HUES48 (cell line): ENCODE data around the gene FOXK1.
A peak's percentile ranks its signal among the peaks of the same experiment; 100 is the strongest.
"Not testable (repeated sequence)": the region's sequence is repeated elsewhere in the genome, so short reads cannot be mapped to it uniquely, and the experiment has no call there.

Experiments
- H3K27ac ChIP-seq: one replicate; pipeline ENCODE4 v1.7.0; 2013; ENCODE audit warnings: low read depth, low read length, inconsistent platforms
- H3K27me3 ChIP-seq: 2 replicates; pipeline ENCODE4 v1.6.1; 2013; ENCODE audit warnings: mild to moderate bottlenecking, low read length; ENCODE audit not compliant: control insufficient read depth, insufficient read depth
- H3K36me3 ChIP-seq: 2 replicates; pipeline ENCODE4 v1.6.1; 2013; ENCODE audit warnings: low read length; ENCODE audit not compliant: control insufficient read depth, insufficient read depth
- H3K4me1 ChIP-seq: 2 replicates; pipeline ENCODE4 v1.6.1; 2013; ENCODE audit warnings: mild to moderate bottlenecking, low read length; ENCODE audit not compliant: control insufficient read depth, insufficient read depth
- H3K4me3 ChIP-seq: 2 replicates; pipeline ENCODE4 v1.5.1; 2013; ENCODE audit warnings: mild to moderate bottlenecking, low read depth, low read length
- H3K9ac ChIP-seq: 2 replicates; pipeline ENCODE4 v1.6.1; 2013; ENCODE audit warnings: mild to moderate bottlenecking, low read depth, low read length, moderate library complexity
- H3K9me3 ChIP-seq: 2 replicates; pipeline ENCODE4 v1.6.1; 2013; ENCODE audit warnings: low read length; ENCODE audit not compliant: control insufficient read depth, insufficient read depth

FOXK1 gene

GRCh38 chr7:4681886-4682620, at the start of gene FOXK1:
Gene FOXK1, plus strand, starts transcription at chr7:4682295. Its CDS starts 14 bp downstream, at chr7:4682309.
- H3K27me3 ChIP-seq, result peaks cover 35% of the 10 kb centered on the region
- no peaks in the 10 kb centered on the region for H3K36me3 ChIP-seq
- H3K4me3 ChIP-seq, result peak within 1 kb of the TSS; percentile 77
- peaks cover 4% of the 10 kb centered on the region for H3K9me3 ChIP-seq
- peaks cover 8% of the 10 kb centered on the region; the same call in 1 of the 2 replicates for H3K4me1 ChIP-seq
- H3K27ac ChIP-seq, result no peak within 1 kb of the TSS
- peak within 1 kb of the TSS; percentile 44; the same call in 1 of the 2 replicates for H3K9ac ChIP-seq

- no peak overlapping the region for H3K27ac ChIP-seq
- no peaks in the 10 kb centered on the region for H3K9me3 ChIP-seq
- no peak overlapping the region for H3K9ac ChIP-seq
- no peak overlapping the region for H3K4me3 ChIP-seq
- peaks cover 24% of the 10 kb centered on the region for H3K27me3 ChIP-seq
- no peaks in the 10 kb centered on the region for H3K36me3 ChIP-seq
- no peaks in the 10 kb centered on the region for H3K4me1 ChIP-seq
These were observed 49.1 kb upstream of the FOXK1 start for GRCh38 chr7:4633012-4633411.

- no peaks in the 10 kb centered on the region for H3K36me3 ChIP-seq
- H3K9ac ChIP-seq, result no peak overlapping the region
- H3K9me3 ChIP-seq, result no peaks in the 10 kb centered on the region
- H3K27ac ChIP-seq, result no peak overlapping the region
- H3K27me3 ChIP-seq, result peaks cover 24% of the 10 kb centered on the region
- H3K4me3 ChIP-seq, result no peak overlapping the region
- H3K4me1 ChIP-seq, result no peaks in the 10 kb centered on the region
These were observed 47.9 kb upstream of the FOXK1 start for GRCh38 chr7:4634166-4634565.

- no peaks in the 10 kb centered on the region; the same call in 1 of the 2 replicates for H3K9me3 ChIP-seq
- H3K27ac ChIP-seq, result no peak overlapping the region
- H3K4me3 ChIP-seq, result no peak overlapping the region
- H3K36me3 ChIP-seq, result no peaks in the 10 kb centered on the region
- no peaks in the 10 kb centered on the region for H3K4me1 ChIP-seq
- H3K9ac ChIP-seq, result no peak overlapping the region
- peaks cover 4% of the 10 kb centered on the region; the same call in 1 of the 2 replicates for H3K27me3 ChIP-seq
These were observed 43.1 kb upstream of the FOXK1 start for GRCh38 chr7:4638781-4639575.

GRCh38 chr7:4641091-4641666, 40.9 kb upstream of the FOXK1 start:
- Histone ChIP-seq H3K27ac (no peak overlapping the region), H3K36me3 (no peaks in the 10 kb centered on the region), H3K27me3 (peaks cover 4% of the 10 kb centered on the region; the same call in 1 of the 2 replicates), H3K9ac (no peak overlapping the region), H3K4me1 (no peaks in the 10 kb centered on the region), H3K9me3 (no peaks in the 10 kb centered on the region; the same call in 1 of the 2 replicates), H3K4me3 (peak overlapping the region; percentile 63)

GRCh38 chr7:4641667-4642467, 40.2 kb upstream of the FOXK1 start:
- Histone ChIP-seq H3K27me3 (peaks cover 4% of the 10 kb centered on the region; the same call in 1 of the 2 replicates), H3K4me3 (peak overlapping the region; percentile 63), H3K27ac (peak overlapping the region; percentile 94), H3K9me3 (no peaks in the 10 kb centered on the region; the same call in 1 of the 2 replicates), H3K9ac (peak overlapping the region; percentile 89), H3K36me3 (no peaks in the 10 kb centered on the region), H3K4me1 (no peaks in the 10 kb centered on the region)

GRCh38 chr7:4642468-4643203, 39.5 kb upstream of the FOXK1 start:
- H3K27me3 ChIP-seq, result peaks cover 4% of the 10 kb centered on the region; the same call in 1 of the 2 replicates
- H3K4me3 ChIP-seq, result peak overlapping the region; percentile 63
- no peaks in the 10 kb centered on the region; the same call in 1 of the 2 replicates for H3K9me3 ChIP-seq
- no peaks in the 10 kb centered on the region for H3K4me1 ChIP-seq
- H3K36me3 ChIP-seq, result no peaks in the 10 kb centered on the region
- H3K27ac ChIP-seq, result peak overlapping the region; percentile 94
- peak overlapping the region; percentile 89 for H3K9ac ChIP-seq

GRCh38 chr7:4643204-4643471, 39.0 kb upstream of the FOXK1 start:
- not testable (repeated sequence) for H3K4me1 ChIP-seq, H3K4me3 ChIP-seq, H3K9ac ChIP-seq, H3K9me3 ChIP-seq, H3K27ac ChIP-seq, H3K27me3 ChIP-seq, H3K36me3 ChIP-seq

GRCh38 chr7:4645246-4645645, 36.8 kb upstream of the FOXK1 start:
- H3K4me3 ChIP-seq, result no peak overlapping the region
- no peak overlapping the region for H3K27ac ChIP-seq
- H3K4me1 ChIP-seq, result no peaks in the 10 kb centered on the region
- H3K9ac ChIP-seq, result no peak overlapping the region
- H3K27me3 ChIP-seq, result peaks cover 4% of the 10 kb centered on the region; the same call in 1 of the 2 replicates
- H3K36me3 ChIP-seq, result no peaks in the 10 kb centered on the region
- H3K9me3 ChIP-seq, result no peaks in the 10 kb centered on the region; the same call in 1 of the 2 replicates

- Histone ChIP-seq H3K27ac (no peak overlapping the region), H3K27me3 (no peaks in the 10 kb centered on the region), H3K4me3 (no peak overlapping the region), H3K4me1 (no peaks in the 10 kb centered on the region), H3K9me3 (no peaks in the 10 kb centered on the region; the same call in 1 of the 2 replicates), H3K36me3 (no peaks in the 10 kb centered on the region), H3K9ac (no peak overlapping the region)
These were observed 34.0 kb upstream of the FOXK1 start for GRCh38 chr7:4648111-4648510.
